Activated CD8-positive, alpha-beta memory T cell treated with anti-CD3 and anti-CD28 coated beads, Interleukin-2, amount 50 U/mL, for 1 hour (primary cell): ENCODE data around the gene CYBA.

ENCODE experiments used
- DNase-seq: peaks from one replicate; pipeline ENCODE4 v3.0.0-alpha.2; 2020; ENCODE audit errors: extremely low read depth

The CYBA gene

GRCh38 chr16:88662843-88663606 is 12.2 kb upstream of the CYBA start, which contains the start of gene MVD:
MVD (minus strand) TSS chr16:88663091; CDS start chr16:88663080, 11 bp downstream.
- DNase-seq: peak; percentile 86

GRCh38 chr16:88662222-88662842 is 11.5 kb upstream of the CYBA start:
- DNase-seq: no peak

- DNase-seq: no peak
These were observed 10.6 kb upstream of the CYBA start for GRCh38 chr16:88661468-88661867.

DNA sequence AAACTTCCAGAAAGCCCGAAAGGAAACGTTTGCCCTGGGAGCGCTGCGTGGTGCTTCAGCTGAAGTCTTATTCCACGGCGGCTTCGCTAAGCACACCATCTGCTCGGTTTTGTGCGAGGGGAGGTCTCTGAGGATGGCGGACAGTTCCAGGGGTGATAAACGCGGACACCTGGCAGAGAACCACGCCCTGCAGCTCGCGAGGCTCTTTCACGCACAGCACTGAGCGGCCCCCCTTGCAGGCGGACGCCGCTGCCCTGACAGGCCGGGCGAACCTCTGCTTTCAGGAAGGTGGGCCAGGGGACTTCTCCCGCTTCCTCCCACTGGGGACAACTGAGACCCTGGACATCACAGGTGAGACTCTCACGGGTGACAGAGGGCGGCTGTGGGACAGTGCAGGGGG is 8.3 kb upstream of the CYBA start:
- no peak for DNase-seq

DNA sequence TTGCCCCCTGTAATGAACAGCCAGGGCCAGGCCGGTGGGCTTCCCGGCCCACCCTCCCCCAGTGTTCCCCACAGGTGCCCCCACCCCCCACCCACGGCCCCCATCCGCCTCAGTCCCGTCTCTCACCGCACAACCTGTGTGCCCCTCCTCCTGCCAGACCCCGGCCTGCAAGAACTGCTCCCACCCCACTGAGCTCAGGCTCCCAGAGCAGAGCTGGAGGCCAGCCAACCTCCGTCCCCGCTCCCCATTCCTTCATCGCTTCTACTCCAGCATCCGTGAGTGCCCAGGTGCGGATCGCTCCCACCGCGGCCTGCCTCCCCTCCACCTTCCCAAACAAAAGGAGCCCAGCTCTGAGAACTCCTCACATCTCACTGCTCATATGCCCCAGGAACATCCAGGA is 7.9 kb upstream of the CYBA start:
- DNase-seq: no peak

DNA sequence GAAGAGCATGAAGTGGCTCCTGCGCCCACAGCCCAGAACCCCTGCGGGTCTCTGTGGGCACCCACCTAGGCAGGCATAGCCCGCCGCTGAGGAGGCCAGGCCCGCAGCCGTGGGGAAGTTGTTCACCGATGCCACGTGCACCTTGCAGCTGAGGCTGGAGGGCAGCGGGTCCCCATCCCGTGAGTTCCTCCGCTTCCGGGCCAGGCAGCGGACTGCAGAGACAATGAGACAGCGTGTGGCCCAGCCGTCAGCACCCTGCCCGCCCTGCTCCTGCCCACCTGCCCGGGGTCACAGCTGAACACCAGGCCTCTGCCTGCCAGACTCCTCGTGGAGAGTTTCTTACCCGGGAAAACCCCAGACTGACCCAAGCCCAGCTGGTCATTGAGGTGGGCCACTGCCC is 6.5 kb upstream of the CYBA start:
- no peak for DNase-seq

DNA sequence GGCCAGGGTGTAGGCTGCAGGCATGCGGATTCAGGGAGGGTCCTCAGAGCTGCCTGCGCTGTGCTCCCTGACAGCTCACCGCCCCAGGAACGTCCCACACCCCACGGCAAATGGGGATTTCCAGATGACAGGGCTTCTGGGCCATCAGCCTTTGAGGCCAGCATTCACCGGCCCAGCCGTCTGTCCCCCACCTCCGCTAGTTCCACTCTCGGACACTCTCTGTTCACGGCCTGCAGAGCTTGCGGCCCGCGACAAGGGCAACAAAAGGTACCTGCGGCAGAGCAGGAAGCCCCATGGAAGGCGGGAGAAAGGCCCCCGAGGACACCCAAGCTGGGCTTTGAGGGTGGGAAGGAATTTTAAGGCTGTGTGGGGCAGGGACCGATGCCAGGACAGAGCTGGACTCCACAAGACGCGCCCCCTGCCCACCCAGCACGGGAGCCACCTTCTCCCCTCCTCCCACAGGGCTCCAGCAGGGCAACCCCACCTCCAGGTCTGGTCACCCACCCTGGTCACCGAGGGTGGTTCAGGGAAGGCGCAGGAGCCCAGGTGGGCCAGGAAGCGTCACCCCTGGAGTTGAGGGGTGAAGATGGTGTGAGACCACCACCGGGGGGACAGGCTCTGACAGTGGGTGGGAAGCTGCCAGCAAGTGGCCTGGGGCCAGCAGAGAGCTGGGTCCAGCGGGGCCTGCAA is 5.6 kb upstream of the CYBA start:
- DNase-seq: no peak

DNA sequence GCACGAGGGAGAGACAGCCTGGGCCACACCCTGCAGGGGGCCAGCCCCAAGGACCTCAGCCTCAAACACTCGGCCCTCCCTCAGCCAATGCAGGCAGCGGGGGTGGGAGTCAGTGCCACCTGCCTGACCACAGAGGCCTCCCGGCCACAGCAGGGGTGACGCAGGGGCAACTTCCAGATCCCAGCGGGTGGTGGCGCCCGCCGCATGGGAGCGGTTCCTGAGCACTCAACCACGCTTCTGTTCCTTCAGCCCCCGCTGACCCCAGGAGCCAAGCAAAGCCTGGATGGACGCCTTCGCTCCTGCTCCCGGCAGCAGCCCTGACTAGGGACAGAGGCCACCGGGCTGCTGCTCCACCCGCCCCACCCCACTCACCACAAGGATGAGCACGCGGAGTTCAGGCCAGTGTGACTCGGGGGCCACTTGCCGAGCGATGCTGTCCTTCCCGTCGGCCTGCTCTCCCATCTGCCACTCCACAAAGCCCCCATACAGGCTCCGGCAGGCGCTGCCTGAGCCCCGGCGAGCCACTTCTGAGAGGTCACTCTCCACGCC is 5.0 kb upstream of the CYBA start:
- DNase-seq: no peak

DNA sequence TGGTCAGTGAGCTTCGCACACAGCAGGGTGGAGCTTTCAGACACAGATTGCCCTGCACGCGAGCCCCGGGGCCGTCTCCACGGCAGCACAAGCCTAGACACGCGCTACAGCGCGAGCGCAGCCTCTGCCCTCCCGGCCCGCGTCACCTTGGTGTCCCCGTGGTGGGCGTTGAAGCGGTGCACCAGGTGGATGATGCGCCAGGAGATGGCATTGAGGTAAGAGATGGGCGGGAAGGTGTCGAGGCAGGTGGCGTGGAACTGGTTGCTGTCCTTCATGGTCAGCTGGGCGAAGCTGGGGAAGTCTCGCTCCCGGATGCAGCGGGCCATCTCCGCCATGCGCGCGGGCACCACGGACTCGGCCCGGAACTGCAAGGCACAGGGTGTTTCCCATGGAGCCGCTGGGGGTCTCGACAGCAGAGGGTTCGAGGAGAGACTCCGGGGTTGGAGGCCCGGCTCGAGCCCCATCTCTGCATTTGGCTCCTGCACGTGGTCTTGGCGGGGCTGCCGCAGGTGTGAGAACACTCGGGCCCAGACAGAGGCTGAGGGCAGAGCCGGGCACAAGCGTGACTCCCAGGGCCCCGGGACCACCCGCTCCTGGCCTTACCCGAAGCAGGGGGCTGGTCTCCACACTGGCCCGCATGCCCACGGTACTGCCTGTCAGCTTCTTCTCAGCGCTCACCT is 4.3 kb upstream of the CYBA start:
- DNase-seq: no peak

DNA sequence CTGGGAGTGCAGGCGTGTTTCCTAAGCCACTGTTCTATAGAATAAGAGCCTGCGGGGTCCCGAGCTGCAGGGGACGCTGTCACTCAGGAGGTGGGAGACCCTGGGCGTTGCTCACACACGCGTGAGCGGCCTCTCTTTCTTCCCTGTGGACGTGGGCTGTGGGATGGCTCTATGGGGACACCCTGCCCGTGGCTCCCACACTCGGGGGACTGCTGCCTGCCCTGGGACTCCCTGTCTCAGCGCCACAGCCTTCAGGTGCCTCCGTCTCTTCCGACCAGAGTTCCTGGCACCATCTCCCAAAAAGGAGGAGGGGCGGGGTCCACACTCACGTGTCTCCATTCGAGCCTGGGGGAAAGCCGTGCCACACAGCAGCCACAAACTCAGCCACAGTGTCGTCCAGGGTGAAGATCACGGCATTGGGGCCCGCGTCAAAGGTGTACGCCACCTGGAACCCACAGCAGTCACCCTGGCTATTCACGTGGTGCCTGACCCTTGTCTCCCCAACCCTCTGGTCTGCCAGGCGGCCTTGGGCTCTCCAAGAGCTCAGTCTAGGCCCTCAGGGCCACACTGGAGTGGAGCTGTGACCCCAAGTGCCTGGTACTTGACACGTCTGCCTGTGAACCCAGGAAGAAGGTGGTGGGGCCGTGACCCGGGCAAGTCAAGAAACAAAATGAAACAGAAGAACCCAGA is 3.7 kb upstream of the CYBA start:
- DNase-seq: no peak

DNA sequence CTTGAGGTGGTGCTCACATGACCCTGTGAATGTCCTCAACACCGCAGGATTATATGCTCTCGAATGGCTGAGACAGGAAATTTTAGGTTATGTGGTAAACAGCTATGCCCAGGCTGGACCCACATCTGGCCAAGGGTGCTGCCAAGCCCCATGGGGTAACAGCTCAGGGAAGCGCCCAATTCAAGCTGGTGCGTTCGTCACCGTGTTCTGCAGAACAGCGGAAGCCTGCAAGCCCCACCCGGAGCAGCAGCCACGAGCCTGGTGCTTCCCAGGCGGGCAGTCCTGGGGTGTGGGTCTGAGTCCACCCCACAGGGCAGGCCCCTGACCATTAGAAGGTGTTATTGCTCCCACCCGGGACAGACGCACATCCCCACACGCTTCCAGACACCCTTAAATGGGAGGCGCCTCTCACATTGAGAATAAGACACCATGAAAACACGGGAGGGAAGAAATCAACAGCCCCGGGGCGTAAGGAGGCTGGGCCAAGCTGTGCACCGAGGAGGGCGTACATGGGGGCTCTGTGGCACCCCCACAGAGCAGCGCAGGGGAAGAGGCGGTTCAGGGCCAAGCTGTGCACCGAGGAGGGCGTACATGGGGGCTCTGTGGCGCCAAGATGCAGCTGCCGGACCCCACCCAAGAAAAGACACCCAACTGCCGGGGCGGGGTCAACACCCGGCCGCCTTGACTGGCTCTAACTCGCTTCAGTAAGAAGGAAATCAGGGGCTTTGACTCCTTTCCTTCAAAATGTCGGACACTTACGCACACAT is 2.9 kb upstream of the CYBA start:
- DNase-seq: no peak

- no peak for DNase-seq
These were observed 2.2 kb upstream of the CYBA start for GRCh38 chr16:88653101-88653500.

- no peak for DNase-seq
These were observed 1.9 kb upstream of the CYBA start for GRCh38 chr16:88652762-88653063.

GRCh38 chr16:88651989-88652761 is 1.3 kb upstream of the CYBA start:
- DNase-seq: no peak

- DNase-seq: no peak
These were observed 579 bp upstream of the CYBA start for GRCh38 chr16:88651276-88651988.

DNA sequence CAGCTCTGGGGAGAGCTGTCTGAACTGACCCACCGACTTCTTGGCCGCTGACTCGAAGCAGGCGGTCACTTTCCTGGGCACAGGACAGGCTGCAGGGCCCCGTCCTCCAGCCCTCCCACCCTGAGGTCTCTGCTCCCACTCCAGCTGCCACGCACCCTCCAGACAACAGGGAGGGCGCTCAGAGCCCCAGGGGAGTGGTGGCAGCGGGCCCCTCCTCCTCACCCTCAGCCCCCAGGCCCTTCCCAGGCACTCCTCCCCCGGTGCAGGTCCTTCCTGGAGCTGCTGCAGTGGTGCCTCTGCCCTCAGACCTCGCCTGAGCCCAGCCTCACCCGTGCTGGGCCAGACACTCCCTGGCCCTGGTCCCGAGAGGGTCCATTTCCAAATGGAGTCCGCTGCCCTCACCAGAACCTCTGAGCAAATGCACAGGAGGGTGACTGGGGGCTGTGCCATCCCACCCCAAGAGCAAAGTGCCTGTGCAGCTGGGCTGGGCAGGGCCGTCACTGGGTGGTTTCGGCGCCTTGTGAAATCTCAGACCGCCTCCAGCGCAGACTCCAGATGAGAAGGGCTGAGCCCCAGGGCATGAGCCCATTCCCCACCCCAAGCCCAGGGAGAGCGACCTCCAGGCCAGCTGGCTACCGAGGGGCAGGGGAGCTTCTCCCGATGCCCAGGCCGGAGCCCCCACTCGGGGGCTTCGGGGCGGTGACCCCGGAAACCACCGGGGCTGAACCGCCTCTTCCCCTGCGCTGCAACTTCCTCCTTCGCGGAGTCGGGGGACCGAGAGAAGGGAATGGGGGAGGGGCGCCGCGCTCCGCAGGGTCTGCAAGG is 717 bp downstream of the CYBA start:
- no peak for DNase-seq

DNA sequence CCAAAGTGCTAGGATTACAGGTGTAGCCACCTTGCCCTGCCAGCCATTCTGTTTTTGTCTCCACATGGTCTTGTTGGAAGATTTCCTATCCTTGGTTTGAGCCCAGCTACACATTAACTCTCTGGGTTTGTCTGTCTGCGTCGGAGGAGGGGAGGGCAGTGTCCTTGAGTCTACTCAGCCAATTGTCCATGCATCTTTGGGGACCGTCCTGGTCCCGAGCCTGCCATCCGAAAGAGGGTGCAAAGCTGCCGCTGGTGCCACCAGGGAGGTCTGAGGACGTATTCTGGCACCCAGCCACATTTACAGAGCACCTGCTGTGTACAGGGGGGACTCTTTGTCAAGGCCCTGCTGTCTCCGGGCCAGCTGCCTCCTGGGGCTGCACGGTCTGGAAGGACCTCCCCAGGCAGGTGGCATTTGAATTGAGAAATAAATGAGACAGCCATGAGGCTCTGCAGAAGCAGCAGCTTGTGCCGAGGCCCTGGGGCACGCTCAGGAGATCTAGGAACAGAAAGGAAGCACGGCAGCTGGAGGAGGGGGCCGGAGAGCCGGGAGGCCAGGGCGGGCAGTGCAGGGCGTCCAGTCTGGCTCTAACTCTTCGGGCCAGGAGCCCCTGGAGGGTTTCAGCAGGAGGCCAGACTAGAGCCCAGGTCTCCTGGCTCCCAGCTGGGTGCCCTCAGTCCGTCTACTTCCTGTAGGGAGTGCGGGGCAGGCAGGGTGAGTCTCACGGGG is 1.5 kb downstream of the CYBA start:
- no peak for DNase-seq
